HG02870 (cell line): ENCODE measurements around the gene PYHIN1.

Experiments
- ATAC-seq: cut with Tn5 transposase; IDR thresholded peaks from one replicate; pipeline ENCODE4 v1.9.1; 2021; ENCODE audit warnings: mild to moderate bottlenecking, moderate library complexity; ENCODE audit not compliant: unreplicated experiment

PYHIN1 gene

GRCh38 chr1:158931055-158931737 is at the start of gene PYHIN1:
TSS of gene PYHIN1 (plus strand) at chr1:158931552. CDS start at chr1:158936911, 5,359 bp downstream.
- ATAC-seq: no peak

GRCh38 chr1:158893654-158894053 is 37.7 kb upstream of the PYHIN1 start:
- ATAC-seq: no peak

- ATAC-seq: no peak
Observed at GRCh38 chr1:158898722-158899121, 32.6 kb upstream of the PYHIN1 start.

DNA sequence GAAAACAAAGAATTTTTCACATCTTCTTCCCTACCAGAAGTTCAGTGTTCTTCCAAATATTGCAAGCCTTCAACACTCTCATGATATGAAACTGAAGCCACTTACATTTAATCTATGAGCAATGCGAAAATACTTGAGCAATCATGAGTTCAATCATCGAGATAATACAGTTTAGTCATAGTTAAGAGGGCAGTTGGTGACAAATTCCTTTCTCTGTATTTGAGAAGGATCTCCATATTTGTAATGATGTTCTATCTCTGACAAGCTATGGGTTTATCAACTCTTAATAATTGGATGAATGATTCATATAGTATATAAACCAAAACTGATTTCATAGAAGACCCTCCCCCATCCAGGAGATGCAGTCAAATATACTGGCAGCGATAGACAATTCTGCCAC is 29.7 kb upstream of the PYHIN1 start:
- no peak for ATAC-seq

DNA sequence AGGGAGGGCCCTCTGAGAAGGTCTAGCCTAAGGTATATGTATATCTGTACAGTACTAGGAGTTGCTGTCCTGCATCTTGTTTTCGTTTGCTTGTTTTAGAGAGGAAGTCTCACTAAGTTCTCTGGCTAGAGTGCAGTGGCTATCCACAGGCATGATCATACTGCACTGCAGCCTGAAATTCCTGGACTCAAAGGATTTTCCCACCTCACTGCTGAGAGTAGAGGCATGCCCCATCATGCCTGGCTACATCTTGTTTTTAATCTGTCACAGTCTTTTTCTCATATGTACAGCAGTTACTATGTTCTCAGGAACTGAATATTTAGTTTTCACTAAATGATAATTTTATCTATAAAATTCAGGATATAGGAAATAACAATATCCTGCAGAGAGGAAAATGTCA is 15.3 kb upstream of the PYHIN1 start:
- ATAC-seq: no peak

- ATAC-seq: no peak
Observed at GRCh38 chr1:158924677-158925076, 6.7 kb upstream of the PYHIN1 start.

DNA sequence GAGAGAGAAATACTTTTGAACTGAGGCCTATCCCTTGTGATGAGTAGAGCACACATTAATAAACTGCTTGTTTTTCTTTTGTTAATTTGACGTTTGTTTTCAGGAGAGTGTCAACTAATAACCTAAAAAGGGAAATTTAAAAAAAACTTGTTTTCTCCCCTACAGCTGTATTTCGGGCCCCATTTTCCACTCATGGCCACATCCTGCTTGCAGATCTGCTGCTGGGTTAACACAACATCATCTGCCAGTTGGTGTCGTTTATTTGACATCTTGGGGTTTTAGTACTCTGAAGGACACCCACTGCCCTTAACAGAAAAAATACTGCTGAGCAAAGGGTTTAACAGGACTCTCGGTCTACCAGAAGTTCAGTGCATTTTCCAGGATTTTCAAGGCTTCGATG is 848 bp upstream of the PYHIN1 start:
- ATAC-seq: no peak

GRCh38 chr1:158932171-158932570 is 819 bp downstream of the PYHIN1 start:
- no peak for ATAC-seq

DNA sequence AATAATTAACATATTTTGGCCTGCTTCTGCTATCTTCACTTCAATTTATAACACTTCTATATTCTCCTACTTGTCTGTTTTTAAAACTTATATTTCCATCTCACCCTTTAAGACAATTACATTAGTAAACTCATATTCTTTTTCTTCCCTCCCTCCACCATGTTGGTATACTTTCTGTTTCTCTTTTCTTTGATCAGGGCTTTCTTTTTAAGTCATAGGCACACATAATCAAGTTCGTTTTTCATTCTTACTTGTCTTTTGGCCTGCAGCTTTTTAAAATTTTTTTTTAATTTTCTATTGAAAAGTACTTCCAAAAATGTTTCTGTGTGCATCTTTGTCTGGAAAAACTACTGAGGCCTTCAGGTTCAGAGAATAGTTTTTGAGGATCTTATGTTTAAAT is 2.3 kb downstream of the PYHIN1 start:
- no peak for ATAC-seq

DNA sequence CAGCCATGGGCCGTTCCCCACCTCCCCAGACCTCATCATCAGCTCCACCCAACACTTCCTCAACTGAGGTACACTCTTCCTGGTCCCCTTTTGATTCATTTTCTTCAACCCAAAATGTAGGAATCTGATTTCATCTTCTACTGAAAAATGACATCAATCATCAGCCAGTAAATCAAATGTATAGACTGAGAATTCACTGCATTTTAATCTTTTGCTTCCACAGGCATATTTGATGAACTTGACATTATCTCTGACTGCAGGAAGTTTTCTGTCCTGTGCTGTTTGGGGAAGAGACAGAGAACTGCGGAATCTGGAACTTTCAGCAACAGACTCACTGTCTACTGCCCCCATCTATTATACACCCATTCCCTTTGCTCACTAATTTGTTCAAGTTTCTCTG is 7.8 kb downstream of the PYHIN1 start:
- ATAC-seq: no peak

GRCh38 chr1:158941317-158941716 is 10.0 kb downstream of the PYHIN1 start:
- ATAC-seq: no peak

- ATAC-seq: no peak
Observed at GRCh38 chr1:158942490-158942889, 11.1 kb downstream of the PYHIN1 start.

DNA sequence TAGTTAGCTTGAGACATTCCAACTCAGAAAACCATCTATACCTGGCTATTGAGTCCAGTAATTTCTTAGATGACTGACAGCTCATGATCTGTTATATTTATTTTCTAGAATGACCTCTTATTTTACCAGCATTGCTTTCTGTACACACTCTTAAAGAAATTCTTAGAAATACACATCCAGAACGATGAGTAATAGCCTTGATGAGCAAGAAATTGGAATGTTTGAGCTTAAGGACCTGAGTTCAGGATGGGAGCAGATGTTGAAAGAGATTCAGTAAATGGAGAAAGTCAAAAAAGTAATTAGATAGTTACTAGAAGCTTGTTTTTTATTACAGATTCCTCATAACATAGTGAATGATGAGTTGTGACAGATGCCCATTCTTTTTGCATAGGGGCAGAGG is 11.7 kb downstream of the PYHIN1 start:
- ATAC-seq: no peak

GRCh38 chr1:158945061-158945460 is 13.7 kb downstream of the PYHIN1 start:
- ATAC-seq: no peak

DNA sequence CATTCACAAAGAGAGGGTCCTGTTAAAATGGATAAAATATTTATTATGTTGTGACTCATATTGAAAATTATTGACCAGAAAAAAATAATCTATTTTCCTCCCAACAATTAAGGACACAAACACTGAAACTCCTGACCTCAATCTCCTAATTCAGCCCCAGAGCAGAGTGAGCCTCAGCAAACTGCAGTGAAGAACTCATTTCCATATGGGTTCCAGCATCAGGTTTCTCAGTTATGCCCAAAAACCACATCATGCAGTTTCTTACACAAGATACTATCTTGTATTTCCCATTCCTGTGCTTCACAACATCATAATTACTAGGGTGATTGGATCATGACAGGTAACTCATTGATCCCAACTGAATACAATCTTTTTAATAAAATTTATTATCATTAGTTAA is 15.4 kb downstream of the PYHIN1 start:
- ATAC-seq: no peak

DNA sequence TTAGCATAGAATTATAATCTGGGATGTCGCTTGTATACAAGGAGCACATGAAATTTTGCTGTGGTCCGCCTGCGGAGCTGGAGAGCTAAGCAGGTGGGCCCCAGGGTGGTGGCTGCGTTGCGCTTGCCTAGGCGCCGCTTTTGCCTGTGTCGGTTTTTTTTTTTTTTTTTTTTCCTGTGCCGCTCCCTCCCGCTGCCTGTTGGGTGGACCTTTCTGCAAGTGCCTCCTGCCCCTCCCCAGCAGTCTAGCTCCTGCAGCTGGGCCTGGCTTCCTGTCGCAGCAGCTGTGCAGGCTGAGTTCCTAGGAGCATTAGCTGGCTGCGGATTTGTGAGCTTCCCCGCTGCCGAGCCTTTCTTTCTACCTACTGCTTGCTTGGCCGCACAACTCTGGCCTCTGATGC is 20.6 kb downstream of the PYHIN1 start:
- ATAC-seq: peak; percentile 76

DNA sequence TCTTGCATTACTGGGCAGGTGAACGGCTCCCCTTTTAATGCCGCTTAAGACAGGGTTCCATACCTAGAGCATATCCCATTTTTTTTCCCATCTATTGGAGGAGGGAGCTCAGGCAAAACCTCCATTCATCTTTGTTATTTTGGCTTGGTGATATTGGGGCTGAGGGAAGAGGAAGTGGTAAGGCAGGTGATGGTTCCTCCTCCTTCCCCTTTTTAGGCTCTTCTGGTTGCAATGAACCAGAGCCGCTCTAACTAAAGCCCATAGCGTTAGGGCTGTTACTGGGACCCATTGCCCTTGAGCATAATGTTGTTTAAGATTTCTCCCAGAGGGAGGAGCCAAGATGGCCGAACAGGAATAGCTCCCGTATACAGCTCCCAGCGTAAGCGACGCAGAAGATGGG is 21.1 kb downstream of the PYHIN1 start:
- ATAC-seq: peak; percentile 61

- no peak for ATAC-seq
Observed at GRCh38 chr1:158961178-158961577, 29.8 kb downstream of the PYHIN1 start.

DNA sequence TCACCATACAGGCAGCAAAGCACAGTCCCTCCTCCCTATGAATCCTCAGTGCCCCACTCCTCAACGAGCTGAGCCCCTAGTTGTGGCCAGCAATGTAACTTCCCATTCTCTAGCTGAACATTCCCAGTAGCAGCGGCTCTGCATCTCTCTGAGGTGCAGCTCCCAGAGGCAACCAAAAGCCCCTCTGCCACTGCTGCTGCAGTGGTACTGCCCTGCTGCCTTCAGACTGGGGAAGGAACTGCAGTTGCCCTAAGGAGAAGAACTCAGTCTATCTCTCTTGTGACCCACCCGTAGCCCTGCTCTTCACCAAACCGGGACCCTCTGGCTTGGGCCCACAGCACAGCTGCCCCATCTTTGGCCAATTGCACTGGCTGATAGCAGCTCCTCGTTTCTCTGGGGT is 31.6 kb downstream of the PYHIN1 start:
- ATAC-seq: no peak

DNA sequence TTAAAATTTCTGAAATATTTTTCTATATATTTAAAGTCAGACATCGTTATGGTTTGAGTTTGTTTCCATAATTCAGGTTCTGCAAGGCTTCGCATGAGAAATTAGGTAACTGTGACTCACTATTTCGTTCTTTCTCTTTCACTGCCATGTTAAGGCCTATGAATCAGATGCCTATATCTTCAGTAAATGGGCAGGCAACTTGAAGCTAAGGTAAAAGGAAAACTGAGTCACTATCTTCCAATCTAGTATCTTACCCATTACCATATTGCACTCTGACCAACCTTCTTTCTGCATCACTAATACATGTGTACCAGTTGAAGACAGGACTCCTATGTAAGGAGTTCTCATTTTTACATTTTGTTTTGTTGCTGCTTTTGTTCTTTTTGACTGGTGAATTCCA is 37.8 kb downstream of the PYHIN1 start:
- ATAC-seq: no peak

GRCh38 chr1:158969855-158970254 is 38.5 kb downstream of the PYHIN1 start:
- no peak for ATAC-seq

GRCh38 chr1:158972841-158973240 is 41.5 kb downstream of the PYHIN1 start:
- no peak for ATAC-seq

- ATAC-seq: no peak
Observed at GRCh38 chr1:158976219-158976618, 44.9 kb downstream of the PYHIN1 start.
